Endothelial cell of umbilical vein (primary cell): ENCODE results near the gene SERPINI1. TPM values are rescaled to one million over a fixed set of nuclear protein-coding genes. Genes with fewer than 3 reads are reported as not detected.

ENCODE experiments used
- BruUV-seq: library from RNA; stranded (reverse); fragments of 400-500 nt; replicated peaks from 2 replicates; lab custom pipeline; 2021; lab: Mats Ljungman, UMichigan
- CTCF ChIA-PET: fragments of 300-600, 350-600 bp; sonication (Branson Sonifier 250); formaldehyde crosslinking; loops from one replicate; lab custom pipeline; 2021; ENCODE audit warnings: antibody characterized with exemption, inconsistent platforms; lab: Charles Lee
- POLR2A ChIA-PET: fragments of 300-600, 350-600 bp; sonication (Branson Sonifier 250); formaldehyde crosslinking; loops from one replicate; lab custom pipeline; 2021; ENCODE audit warnings: antibody characterized with exemption, inconsistent platforms; lab: Charles Lee
- DNase-seq: peaks from one replicate; pipeline ENCODE4 v3.0.0-alpha.2; 2011; ENCODE audit warnings: low read depth, low spot score
- FAIRE-seq: peaks from 2 replicates; lab custom pipeline; 2011; peaks lifted over from hg19 to GRCh38; lab: Jason Lieb, UNC
- H2AFZ ChIP-seq: 2 replicates; pipeline ENCODE4 v1.6.0; 2012; ENCODE audit warnings: low read depth, low read length, control low read depth, inconsistent platforms
- H3K27ac ChIP-seq: 2 replicates; pipeline ENCODE4 v1.5.1; 2011; ENCODE audit warnings: low read depth, mild to moderate bottlenecking, control low read depth, low read length, moderate library complexity; ENCODE audit not compliant: insufficient read depth
- H3K27me3 ChIP-seq, 2 experiments: 2 replicates each; pipeline versions ENCODE4 v1.6.0 to v1.6.1; 2011; ENCODE audit warnings: low read length in 2 of 2, mixed read lengths in 1 of 2; ENCODE audit not compliant: control insufficient read depth in 2 of 2, insufficient read depth in 2 of 2
- H3K36me3 ChIP-seq, 2 experiments: 2 replicates in 1 of 2; 3 replicates in 1 of 2; pipeline ENCODE4 v1.5.1; 2011; ENCODE audit warnings: low read length in 2 of 2, mild to moderate bottlenecking in 1 of 2, moderate library complexity in 1 of 2; ENCODE audit not compliant: control insufficient read depth in 2 of 2, insufficient read depth in 2 of 2; ENCODE audit errors: extremely low read depth in 1 of 2
- H3K4me1 ChIP-seq: 3 replicates; pipeline ENCODE4 v1.5.1; 2011; ENCODE audit warnings: mild to moderate bottlenecking, low read length; ENCODE audit not compliant: control insufficient read depth, insufficient read depth; ENCODE audit errors: extremely low read depth
- H3K4me2 ChIP-seq: 2 replicates; pipeline ENCODE4 v1.6.1; 2011; ENCODE audit warnings: low read length, control low read depth, mixed read lengths; ENCODE audit not compliant: insufficient read depth
- H3K4me3 ChIP-seq, 3 experiments: fragments of 200-600 bp in 1 of 3; sonication (generic), shearing (Covaris generic) in 1 of 3; replicated peaks in 1 of 3; 2 replicates each; pipeline ENCODE4 v1.5.1; 2011 to 2016; ENCODE audit warnings: control low read depth in 3 of 3, low read length in 3 of 3, mild to moderate bottlenecking in 2 of 3, inconsistent platforms in 1 of 3, low read depth in 1 of 3, moderate library complexity in 1 of 3; ENCODE audit not compliant: insufficient read depth in 1 of 3
- H3K79me2 ChIP-seq: 2 replicates; pipeline ENCODE4 v1.6.0; 2012; ENCODE audit warnings: low read length, inconsistent platforms; ENCODE audit not compliant: control insufficient read depth, insufficient read depth
- H3K9ac ChIP-seq: replicated peaks from 2 replicates; pipeline ENCODE3; 2011; ENCODE audit warnings: low read length, control low read depth; ENCODE audit not compliant: insufficient read depth; ENCODE audit errors: extremely low read depth
- H3K9me1 ChIP-seq: replicated peaks from 3 replicates; pipeline ENCODE4 v1.6.0; 2011; ENCODE audit warnings: mild to moderate bottlenecking, low read length; ENCODE audit not compliant: control insufficient read depth, insufficient read depth; ENCODE audit errors: extremely low read depth
- H3K9me3 ChIP-seq: replicated peaks from 2 replicates; pipeline ENCODE4 v1.5.1; 2012; ENCODE audit warnings: low read length, inconsistent platforms; ENCODE audit not compliant: control insufficient read depth, insufficient read depth
- H4K20me1 ChIP-seq: replicated peaks from 2 replicates; pipeline ENCODE3; 2011; ENCODE audit warnings: mild to moderate bottlenecking, low read length; ENCODE audit not compliant: control insufficient read depth, insufficient read depth; ENCODE audit errors: extremely low read depth
- CTCF ChIP-seq, 2 donors: IDR thresholded peaks; 1 replicate in 1 of 2; 2 replicates in 1 of 2; pipeline ENCODE4 v1.5.1; 2011; ENCODE audit warnings: low read length in 2 of 2, mild to moderate bottlenecking in 2 of 2, moderate library complexity in 2 of 2, control low read depth in 1 of 2, inconsistent platforms in 1 of 2, low read depth in 1 of 2; ENCODE audit not compliant: insufficient read depth in 1 of 2; ENCODE audit errors: extremely low read depth in 1 of 2
- EZH2 ChIP-seq: IDR thresholded peaks from 2 replicates; pipeline ENCODE4 v1.6.1; 2012; ENCODE audit warnings: borderline replicate concordance, low read depth, mild to moderate bottlenecking, moderate library complexity, low read length, inconsistent platforms; ENCODE audit not compliant: severe bottlenecking
- FOS ChIP-seq: IDR thresholded peaks from 2 replicates; pipeline ENCODE4 v1.6.1; 2011; ENCODE audit warnings: mild to moderate bottlenecking, low read length, moderate library complexity, borderline replicate concordance; ENCODE audit not compliant: insufficient read depth
- GATA2 ChIP-seq: IDR thresholded peaks from 2 replicates; pipeline ENCODE4 v1.7.0; 2011; ENCODE audit warnings: low read depth, mild to moderate bottlenecking, moderate library complexity, mixed read lengths, low read length; ENCODE audit not compliant: insufficient read length, insufficient read depth
- JUN ChIP-seq: IDR thresholded peaks from 2 replicates; pipeline ENCODE4 v1.6.1; 2011; ENCODE audit warnings: borderline replicate concordance, low read depth; ENCODE audit not compliant: insufficient read length, insufficient read depth
- MAX ChIP-seq: IDR thresholded peaks from 2 replicates; pipeline ENCODE4 v1.6.1; 2011; ENCODE audit not compliant: insufficient read depth, insufficient read length
- MYC ChIP-seq: IDR thresholded peaks from one replicate; pipeline ENCODE4 v1.6.1; 2011; ENCODE audit warnings: mild to moderate bottlenecking, low read depth, low read length
- POLR2A ChIP-seq: IDR thresholded peaks from 2 replicates; pipeline ENCODE4 v1.6.1; 2012; ENCODE audit warnings: low read depth, mild to moderate bottlenecking, control low read depth, low read length
- POLR2AphosphoS5 ChIP-seq: IDR thresholded peaks from 2 replicates; pipeline ENCODE4 v1.6.1; 2012; ENCODE audit warnings: low read depth, mild to moderate bottlenecking, control low read depth, low read length, moderate library complexity; ENCODE audit not compliant: insufficient read depth
- dilution Hi-C: fragments of 300-500 bp; cut with MboI; formaldehyde crosslinking; loops from one replicate; pipeline ENCODE4 v1.15.0; 2019; ENCODE audit warnings: low sequenced_read_pairs; ENCODE audit not compliant: extremely low pct_ligation_motif_present
- intact Hi-C: fragments of 100-400 bp; cut with micrococcal nuclease; formaldehyde crosslinking; loops from one replicate; pipeline ENCODE4 v1.10.0; 2022
- polyA plus RNA-seq, 4 experiments: library from polyadenylated mRNA; depleted of rRNA in 3 of 4; stranded (reverse) in 3 of 4; unstranded in 1 of 4; fragments of >200 nt; gene quantifications; 2 replicates each; pipeline versions ENCODE4 v1.2.1 to v1.2.3, GENCODE V29; 2011 to 2012; ENCODE audit warnings: missing spikeins in 1 of 4
- total RNA-seq: library from RNA; stranded (reverse); gene quantifications from 2 replicates; pipeline ENCODE4 v1.2.3, GENCODE V29; 2021

SERPINI1 gene
- total and polyA plus RNA-seq, 2 donors (not counting 3 experiments of a cell fraction or from before 2014, with no cell fraction given): 0.22 to 0.28 TPM

GRCh38 chr3:167711439-167711838 lies 24.1 kb upstream of the SERPINI1 start:
- FAIRE-seq: no peak
- H3K4me1 ChIP-seq: no peaks in the 10 kb centered on the region
- dilution Hi-C loops (no loop called here), intact Hi-C loops (no loop called here)
- DNase-seq: no peak
- BruUV-seq: no TSS peak
- no peak overlapping the region for H3K4me3 ChIP-seq
- no peaks in the 10 kb centered on the region for H4K20me1 ChIP-seq
- POLR2A ChIA-PET: no interaction called here
- H3K27me3 ChIP-seq: no peaks in the 10 kb centered on the region
- no peak overlapping the region for H3K4me2 ChIP-seq
- peaks cover 63% of the 10 kb centered on the region for H3K79me2 ChIP-seq
- H3K27ac ChIP-seq: no peak overlapping the region
- H3K9me3 ChIP-seq: no peaks in the 10 kb centered on the region
- H3K9me1 ChIP-seq: no peaks in the 10 kb centered on the region
- H2AFZ ChIP-seq: no peak overlapping the region
- peaks cover 0 to 4% of the 10 kb centered on the region in 2 experiments for H3K36me3 ChIP-seq
- H3K9ac ChIP-seq: no peak overlapping the region
- TF ChIP-seq POLR2A (no peak), EZH2 (no peak), POLR2AphosphoS5 (no peak), FOS (no peak), CTCF (IDR thresholded peaks at IDR 0.05; ENCODE audit: extremely low read depth in 1 of 2, insufficient read depth in 1 of 2, low read depth in 1 of 2, low read length in 2 of 2) (no peak), MAX (no peak), MYC (no peak), JUN (no peak), GATA2 (no peak)
- CTCF ChIA-PET: interaction anchor here (1.1 to 1.8 kb wide), 2 partner anchors 26 kb away, joined by 3 to 9 read pairs; no protein-coding TSS in a partner anchor
